Activated CD4-positive, CD25-positive, alpha-beta regulatory T cell treated with anti-CD3 and anti-CD28 coated beads, Interleukin-2, amount 50 U/mL, for 16 hours (primary cell): ENCODE measurements around the gene SERPINB13.

ENCODE experiments used
- DNase-seq: peaks from one replicate; pipeline ENCODE4 v3.0.0-alpha.2; 2020; ENCODE audit warnings: low read depth, low spot score

Gene SERPINB13

DNA sequence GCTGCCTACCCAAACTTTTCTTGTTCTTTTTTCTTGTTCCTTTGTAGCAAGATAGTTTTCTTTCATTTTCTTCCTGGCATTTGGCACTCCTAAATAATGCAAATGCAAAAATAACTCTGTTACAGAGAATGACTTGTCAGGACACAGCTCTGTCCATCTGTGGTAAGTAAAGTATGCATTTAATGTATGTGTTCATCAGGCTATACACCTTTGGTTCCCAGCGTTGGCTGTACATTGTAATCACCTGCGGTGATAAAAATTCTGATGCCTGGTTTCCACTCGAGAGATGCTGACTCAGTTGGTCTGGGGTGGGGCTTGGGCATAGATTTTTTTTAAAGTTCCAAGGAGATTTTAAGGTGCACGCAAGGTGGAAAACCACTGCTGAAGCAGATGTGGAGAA is at the start of gene SERPINB13:
Gene SERPINB13, plus strand, starts transcription at position 378 of the 400 bp plus-strand sequence. CDS start 1,325 bp downstream, outside the sequence.
- DNase-seq = no peak

DNA sequence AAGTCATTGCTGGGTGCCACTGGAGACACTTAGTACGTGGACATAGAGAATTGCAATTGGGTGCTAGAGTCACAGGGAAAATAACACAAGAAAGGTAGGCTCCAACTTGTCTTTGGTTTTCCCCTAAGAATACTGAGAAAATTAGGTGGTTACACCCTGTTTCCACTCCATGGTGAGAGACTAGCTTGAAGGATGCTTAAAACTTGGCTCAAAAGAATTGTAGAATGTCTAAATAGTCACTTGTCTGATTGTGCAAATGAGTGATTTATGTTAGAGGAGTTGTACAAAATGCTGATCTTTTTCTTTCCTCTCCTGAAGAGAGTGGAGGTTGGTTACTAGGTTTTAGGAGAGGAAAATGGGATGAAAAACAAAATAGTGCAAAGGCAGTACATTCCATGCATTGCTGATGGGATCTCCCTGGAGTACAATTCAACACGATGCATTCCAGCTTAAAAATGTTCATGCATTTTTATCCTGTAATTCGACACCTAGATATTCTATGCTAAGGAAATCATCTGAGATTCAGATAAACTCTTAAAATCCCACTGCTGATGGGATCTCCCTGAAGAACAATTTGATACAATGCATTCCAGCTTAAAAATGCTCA is 47.1 kb upstream of the SERPINB13 start:
- DNase-seq = no peak

DNA sequence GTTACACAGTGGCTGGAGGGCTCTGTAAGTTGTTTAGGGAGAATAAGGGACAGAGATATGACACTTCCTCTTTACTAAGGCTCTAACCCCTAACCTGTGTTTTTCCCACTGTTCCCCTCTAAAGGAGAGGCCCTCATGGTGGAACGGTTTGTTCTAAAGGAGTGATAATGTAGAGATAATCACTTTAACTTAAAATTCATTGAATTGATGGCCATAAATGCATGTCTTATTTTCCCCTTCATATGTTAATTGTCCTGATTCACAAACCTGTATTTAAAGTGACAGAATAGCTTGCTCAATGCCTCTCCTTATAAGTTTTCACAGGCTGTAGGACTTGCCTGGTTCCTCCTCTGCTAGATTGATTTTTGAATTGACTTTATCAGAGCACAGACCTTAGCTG is 45.1 kb upstream of the SERPINB13 start, which contains the start of gene SERPINB12:
Gene SERPINB12, plus strand, starts transcription at position 301 of the 400 bp plus-strand sequence. CDS start 13,791 bp downstream, outside the sequence.
- no peak for DNase-seq

DNA sequence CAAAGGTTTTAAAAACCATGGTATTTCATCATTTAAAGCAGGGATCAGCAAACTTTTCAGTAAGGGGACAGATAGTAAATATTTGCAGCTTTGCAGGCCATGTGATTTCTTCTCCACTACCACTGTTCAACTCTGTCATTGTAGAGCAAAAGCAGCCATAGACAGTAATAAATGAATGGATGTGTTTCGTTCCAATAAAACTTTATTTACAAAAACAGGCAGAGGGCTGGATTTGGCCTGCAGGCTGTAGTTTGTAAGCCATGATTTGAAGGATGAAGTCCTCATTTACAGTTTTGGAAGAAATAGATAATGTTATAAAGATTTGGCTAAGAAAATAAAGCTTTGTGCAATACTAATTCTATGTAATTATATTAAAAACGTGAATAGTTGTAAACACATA is 43.1 kb upstream of the SERPINB13 start:
- no peak for DNase-seq

GRCh38 chr18:63545000-63545399 is 42.1 kb upstream of the SERPINB13 start:
- DNase-seq = no peak

GRCh38 chr18:63550068-63550467 is 37.1 kb upstream of the SERPINB13 start:
- no peak for DNase-seq

DNA sequence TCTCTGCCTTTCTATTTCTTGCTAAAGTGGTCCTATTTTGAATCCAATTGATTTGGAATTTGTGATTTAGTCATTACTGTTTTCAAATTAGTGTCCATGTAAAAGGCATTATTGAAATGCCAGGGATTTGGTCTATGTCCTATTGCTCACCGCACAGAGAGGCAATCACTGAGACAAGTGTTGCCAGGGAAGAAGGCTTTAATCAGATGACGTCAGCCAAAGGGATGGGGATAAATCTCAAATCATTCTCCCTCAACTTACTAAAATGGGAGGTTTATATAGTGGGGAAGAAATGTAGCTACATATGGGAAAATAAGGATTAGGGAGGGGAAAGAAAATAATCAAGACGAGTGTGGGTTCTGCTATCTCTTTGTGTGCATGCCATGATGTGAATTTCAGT is 35.4 kb upstream of the SERPINB13 start:
- no peak for DNase-seq

- DNase-seq = no peak
Measured at GRCh38 chr18:63552581-63552980, 34.6 kb upstream of the SERPINB13 start.

GRCh38 chr18:63553081-63553480 is 34.1 kb upstream of the SERPINB13 start:
- no peak for DNase-seq

GRCh38 chr18:63559567-63560491 is 27.3 kb upstream of the SERPINB13 start:
- no peak for DNase-seq

- no peak for DNase-seq
Measured at GRCh38 chr18:63562284-63562683, 24.9 kb upstream of the SERPINB13 start.

DNA sequence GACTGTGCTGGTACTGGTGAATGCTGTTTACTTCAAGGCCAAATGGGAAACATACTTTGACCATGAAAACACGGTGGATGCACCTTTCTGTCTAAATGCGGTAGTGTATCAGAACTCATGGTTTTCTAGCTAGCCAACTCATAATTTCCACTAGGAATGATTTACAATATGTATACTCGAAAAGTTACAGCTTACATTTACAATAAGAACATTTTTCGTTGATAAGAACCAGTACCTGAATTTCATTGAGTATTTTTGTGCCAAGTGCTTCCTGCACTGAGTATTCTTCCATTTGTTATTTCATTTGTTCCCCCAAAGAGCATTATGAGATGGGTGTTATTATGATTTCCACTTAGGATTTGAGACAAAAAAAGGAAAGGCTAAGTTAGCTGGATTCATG is 23.1 kb upstream of the SERPINB13 start:
- DNase-seq = no peak

GRCh38 chr18:63564561-63564960 is 22.6 kb upstream of the SERPINB13 start:
- DNase-seq = no peak

- DNase-seq = no peak
Measured at GRCh38 chr18:63567276-63567675, 19.9 kb upstream of the SERPINB13 start.

DNA sequence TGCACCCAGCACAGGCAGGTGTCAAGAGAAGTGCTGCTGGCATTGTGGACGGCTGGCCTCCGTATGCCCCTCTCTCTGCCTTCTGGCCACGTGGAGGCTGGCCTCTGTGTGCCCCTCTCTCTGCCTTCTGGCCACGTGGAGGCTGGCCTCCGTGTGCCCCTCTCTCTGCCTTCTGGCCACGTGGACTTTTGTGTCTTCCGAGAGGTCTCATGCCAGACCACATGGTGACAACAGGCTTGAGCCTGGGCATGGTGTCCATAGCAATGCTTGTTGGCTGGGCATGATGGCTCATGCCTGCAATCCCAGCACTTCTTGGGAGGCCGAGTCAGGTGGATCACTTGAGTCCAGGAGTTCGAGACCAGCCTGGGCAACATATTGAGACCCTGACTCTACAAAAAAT is 19.3 kb upstream of the SERPINB13 start:
- DNase-seq = no peak

DNA sequence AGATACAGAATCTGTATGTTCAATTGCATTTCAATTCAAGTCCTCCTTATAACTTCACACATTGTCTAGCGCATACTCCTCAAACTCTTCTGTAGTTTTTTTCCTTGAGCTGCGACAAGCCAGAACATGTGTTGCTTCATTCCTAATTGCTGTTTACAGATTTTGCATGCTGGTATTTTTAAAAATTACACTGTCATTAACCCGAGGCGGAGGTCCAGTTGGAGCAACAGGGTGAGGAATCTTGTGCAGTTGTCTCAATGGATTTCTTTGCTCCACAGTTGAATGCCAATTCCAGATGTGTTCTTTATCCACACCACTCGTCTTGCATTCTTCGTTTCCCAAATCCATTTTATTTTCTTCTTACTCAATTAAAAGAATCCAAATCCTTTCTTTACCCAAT is 16.4 kb upstream of the SERPINB13 start:
- no peak for DNase-seq

GRCh38 chr18:63575681-63576080 is 11.5 kb upstream of the SERPINB13 start:
- DNase-seq = no peak

DNA sequence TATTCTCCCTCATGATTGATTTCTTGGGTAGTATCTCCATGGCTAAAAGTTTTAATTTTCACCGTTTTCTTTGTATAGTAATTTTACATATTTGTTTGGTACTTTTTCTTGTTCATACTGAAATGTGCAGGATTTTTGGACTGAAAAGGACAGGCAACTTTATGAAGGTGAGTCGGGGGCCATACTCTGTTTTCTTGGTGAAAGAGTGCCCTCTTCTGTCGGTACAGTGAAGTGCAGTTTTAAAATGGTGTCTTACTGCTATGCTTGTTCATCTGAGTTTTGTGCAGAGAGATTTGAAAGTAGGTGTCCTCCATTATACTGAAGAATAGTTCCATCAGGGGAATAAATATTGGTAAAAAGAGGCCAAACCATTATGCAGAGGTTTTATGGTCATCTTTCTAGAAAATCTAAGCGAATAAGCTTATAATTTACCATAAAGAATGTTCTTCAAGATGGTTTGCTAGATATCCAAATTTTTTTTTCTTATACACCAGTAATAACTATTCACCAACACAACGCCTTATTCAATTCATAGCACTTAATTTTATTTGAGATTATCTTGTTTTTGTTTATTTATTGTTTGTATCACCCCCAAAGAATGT is 8.7 kb upstream of the SERPINB13 start:
- DNase-seq = no peak

DNA sequence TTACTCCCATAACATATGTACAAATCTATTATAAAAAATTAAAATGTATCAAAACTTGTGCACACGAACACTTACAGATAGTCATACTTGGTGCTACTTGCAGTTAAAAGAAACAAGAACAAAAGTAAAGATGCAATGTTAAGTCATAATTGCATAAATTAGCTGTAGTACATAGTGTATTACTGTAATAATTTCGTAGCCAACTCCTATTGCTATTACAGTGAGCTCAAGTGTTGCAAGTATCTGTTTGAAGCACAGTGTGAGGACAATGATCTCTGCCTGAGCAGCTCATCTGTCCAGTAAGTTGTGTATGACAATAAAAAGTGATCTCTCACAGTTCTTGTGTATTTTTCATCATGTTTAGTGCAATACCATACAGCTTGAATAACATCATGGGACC is 7.5 kb upstream of the SERPINB13 start:
- DNase-seq = no peak

- no peak for DNase-seq
Measured at GRCh38 chr18:63585988-63586387, 1.2 kb upstream of the SERPINB13 start.

DNA sequence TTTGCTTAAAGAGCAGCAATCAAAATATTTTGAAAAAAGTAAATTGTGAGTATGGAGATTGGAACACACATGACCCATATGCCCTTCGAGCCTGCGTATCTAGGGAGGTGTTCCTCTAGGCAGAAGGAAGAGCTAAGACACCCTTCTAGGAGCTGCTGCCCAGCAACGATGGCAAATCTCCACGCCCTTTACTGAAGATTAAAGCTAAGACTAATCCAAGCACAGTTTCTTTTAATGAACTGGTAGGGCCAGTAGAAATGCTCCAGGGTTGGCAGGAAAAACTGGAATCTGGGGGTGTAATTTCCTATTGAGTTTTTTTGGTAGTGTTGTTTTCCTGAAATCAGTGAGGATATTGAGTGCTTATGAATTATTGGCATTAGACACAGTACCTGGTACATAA is 712 bp upstream of the SERPINB13 start:
- DNase-seq = no peak

DNA sequence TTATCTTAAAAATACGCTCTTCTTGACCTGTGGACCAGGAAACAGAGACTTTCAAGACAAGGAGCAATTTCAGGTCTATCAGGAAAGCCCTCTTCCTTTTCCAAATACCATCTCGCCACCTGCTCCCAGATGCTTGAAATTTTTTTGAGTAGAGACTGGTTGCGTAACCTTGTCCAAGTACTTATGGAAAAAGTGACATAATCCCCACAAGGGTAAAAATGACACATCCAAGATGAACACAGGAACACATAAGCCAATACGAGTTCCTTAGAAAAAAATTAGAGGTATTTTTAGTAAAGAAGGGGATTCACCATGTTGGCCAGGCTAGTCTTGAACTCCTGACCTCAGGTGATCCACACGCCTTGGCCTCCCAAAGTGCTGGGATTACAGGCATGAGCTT is 1.8 kb downstream of the SERPINB13 start:
- DNase-seq = no peak

- DNase-seq = no peak
Measured at GRCh38 chr18:63590373-63590772, 3.2 kb downstream of the SERPINB13 start.
